Testis (tissue), 2 donors: ENCODE measurements around the gene LRRC1.

ENCODE experiments used
- CTCF ChIP-seq, 3 experiments: fragments of 450-650 bp in 2 of 3; fragments of 200-600 bp in 1 of 3; sonication (generic) in 1 of 3; IDR thresholded peaks; one replicate each; pipeline ENCODE4 v1.5.1; 2016 to 2019; ENCODE audit warnings: antibody characterized with exemption in 3 of 3, mild to moderate bottlenecking in 2 of 3, moderate library complexity in 1 of 3
- POLR2A ChIP-seq: fragments of 450-650 bp; IDR thresholded peaks from one replicate; pipeline ENCODE4 v1.6.1; 2017; ENCODE audit warnings: antibody characterized with exemption, mild to moderate bottlenecking, moderate library complexity

- TF ChIP-seq CTCF (IDR thresholded peaks at IDR 0.05) (no peak), POLR2A (no peak)
Measured at GRCh38 chr6:53847796-53848314, 53.0 kb downstream of the LRRC1 start.
